Stimulated activated CD4-positive, alpha-beta T cell treated with anti-CD3 and anti-CD28 coated beads, Interleukin-15, amount 100 ng/mL, for 48 hours (primary cell): ENCODE results near the gene PEX16.

ENCODE experiments used
- DNase-seq, 2 donors: peaks; one replicate each; pipeline ENCODE4 v3.0.0-alpha.2; 2020; ENCODE audit warnings: low read depth in 2 of 2

PEX16 gene

DNA sequence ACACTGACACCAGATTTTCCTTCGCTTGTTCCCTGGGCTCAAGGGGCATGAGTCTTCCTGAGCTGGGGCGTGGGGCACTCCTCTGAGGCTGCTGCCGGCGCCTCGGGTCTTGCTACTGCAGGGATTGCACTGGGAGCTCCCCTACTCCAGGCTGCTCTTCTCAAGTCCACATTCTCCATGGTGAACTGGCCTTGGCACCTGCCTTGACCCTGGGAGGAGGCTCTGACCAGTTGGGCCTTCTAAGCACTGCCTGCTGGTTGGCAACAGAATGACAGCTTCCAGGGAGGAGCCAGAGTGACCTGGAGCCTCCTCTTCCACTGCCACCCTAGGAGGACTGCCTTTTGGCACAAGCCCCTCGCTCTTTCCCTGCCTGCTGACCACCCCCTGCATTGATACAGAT, 20.1 kb downstream of the PEX16 start:
- DNase-seq: no peak

DNA sequence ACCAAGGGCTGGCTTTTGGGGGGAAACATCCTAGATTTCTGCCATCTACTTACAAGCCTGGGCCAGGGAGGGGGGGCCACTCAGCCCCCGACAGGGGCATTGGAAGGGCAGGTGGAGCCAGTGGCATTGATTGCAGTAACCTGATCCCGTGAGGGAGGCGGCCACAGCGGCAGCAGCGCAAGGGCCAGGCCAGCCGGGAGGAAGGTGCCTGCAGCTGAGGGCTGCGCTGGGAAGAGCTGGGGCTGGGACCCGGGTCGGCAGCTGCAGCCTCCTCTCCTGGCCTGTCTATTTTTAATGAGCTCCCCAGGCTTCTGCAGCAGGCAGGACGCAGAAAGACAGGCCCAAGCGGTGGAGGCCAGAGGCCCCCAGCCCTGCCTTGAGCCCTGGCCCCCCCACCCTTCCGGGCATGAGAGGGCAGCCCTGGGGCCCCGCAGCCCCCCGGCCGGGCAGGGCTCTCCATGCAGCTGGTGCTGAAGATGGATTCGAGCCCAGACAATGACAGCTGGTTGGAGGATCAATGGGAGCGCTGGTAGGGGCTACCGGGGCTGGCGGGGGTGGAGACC, 21.2 kb downstream of the PEX16 start:
- DNase-seq: no peak

DNA sequence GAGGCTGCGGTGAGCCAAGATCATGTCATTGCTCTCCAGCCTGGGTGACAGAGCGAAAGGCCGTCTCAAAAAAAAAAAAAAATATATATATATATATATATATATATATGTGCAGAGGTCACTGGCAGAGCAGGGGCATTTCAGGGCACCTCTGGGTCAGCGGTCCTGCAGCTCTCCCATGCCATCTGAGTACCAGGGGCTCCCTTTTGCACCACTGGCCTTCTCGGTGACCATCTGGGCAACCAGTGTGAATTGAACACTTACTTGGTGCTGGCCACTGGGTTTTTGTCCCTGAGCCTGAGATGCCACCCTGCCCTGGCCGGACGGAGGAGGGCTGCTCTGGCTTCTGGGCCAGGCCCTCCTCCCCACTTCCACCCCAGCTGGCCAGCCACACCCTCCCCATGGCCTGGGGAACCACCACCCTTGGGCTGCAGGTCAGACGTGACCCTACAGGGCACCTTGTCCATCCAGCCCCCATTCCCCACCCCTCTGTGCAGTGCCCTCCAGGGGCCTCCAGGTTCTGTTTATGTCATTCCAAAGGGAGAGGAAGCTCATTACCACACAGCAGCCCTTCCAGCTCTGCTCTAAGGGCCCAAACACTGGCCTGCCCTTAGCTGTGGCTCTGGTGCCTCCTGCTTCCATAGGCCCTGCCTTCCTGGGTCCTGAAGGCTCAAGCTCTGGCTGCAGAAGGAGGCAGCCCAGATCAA, 22.0 kb downstream of the PEX16 start:
- DNase-seq: no peak

DNA sequence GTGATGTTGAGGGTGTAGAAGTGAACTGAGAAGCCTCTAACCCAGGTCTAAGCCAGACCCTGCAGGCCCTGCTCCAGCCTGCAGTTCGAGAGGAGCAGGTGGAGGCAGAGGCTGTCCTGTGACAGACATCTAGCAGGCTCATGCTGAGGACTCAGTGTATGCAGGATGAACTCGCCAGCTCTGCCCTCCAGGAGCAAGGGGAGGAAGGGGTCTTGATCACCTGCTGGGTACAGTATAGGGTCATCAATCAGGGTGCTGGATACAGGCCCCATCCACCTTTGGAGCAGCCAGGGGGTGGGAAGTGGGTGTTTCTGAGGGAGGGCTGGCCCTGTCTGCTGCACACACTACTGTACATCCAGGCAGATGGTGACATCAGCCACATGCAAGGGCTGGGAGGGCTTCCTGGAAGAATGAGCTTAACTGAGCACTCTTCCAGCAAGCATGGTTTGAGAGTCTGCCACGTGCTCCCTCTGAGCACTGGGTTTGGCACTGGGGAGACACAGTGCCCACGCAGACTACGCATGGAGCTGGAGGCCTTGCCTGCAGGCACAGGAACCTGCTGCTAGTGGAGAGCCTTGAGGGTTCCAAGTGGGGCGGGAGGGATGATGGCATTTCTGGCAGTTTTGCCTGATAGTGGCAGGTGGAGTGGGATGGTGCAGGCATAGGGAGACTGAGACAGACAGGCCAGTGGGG, 23.0 kb downstream of the PEX16 start:
- DNase-seq: no peak

DNA sequence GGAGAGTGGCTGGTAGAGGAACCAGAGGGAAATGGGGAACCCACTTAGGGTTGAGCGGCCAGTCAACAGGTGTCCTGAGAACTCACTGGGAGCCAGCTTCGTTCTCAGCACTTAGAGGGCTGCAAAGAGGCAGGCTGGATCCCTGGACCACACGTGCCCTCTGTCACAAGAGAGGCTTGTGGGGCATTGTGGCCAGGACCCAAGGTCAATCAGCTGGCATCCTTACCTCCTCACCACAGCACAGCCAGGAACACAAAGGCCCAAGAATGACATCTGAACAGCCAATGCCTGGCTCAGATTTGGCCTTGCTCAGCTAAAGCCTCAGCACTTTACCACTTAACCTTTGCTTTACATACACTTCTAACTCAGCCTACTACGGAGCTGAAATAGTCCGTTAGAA, 24.8 kb downstream of the PEX16 start:
- DNase-seq: no peak

DNA sequence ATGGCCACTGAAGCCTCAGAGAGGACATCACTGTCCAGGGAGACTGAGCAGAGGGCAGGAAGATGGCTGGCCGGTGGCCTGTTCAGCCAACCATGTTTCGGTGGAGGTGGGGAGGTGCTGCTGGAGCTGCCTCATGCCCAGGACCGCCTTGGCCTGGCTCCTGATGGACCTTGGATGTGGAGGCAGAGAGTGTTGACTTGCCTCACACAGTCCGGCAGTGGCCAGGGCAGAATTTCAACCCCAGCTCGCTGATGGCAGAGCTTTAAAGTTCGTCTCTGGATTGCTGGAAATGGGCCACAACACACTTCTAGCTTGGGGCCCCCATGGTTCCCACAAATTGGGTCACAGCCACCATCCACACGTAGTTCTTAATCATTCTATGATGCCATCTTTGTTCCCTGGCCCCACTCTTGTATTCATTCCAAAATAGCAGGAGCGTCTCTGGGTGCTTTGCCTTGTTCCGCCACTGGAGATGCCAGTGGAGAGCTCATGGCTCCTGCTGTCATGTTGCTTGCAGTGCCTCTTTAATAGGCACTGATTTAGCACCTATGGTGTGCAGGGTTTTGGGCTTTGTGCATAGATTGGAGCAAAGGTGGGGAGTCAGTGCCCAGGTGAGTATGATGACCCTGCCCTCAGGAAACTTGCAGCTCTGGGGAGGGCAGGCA, 26.7 kb downstream of the PEX16 start:
- no peak for DNase-seq

DNA sequence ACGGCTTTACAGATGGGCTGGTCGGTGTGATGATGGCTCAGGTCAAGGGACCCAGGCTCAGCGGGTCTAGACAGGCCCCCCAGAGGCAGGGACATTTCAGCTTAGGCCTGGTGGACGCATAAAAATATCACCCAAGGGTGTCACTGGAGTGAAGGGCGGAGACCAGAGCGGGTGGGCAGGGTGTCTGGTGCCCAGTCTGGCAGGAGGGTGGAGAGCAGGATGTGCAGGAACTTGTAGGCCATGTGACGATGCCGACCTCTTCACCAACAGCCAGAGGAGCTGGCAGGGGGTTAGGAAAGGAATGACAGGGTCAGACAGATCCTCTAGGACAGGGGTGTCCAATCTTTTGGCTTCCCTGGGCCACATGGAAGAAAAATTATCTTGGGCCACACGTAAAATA, 27.7 kb downstream of the PEX16 start:
- no peak for DNase-seq

DNA sequence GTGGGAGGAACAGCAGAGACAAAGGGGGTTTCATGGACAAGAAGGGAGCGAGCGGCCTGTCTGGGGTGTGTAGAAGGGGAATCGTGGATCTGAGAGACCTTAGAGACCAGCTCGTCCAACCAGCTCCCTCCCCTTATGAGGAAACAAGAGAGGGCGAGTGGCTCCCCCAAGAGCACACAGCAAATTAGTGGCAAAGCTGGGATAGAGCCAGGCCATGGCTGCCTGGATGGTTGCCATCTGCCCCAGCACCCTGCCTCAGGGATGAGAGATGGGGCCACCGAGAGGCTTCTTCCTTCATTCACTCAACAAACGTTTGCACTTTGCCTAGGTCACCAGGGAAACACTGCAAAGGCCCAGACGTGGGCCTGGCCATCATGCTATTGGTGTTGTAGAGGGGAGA, 28.1 kb downstream of the PEX16 start:
- no peak for DNase-seq

DNA sequence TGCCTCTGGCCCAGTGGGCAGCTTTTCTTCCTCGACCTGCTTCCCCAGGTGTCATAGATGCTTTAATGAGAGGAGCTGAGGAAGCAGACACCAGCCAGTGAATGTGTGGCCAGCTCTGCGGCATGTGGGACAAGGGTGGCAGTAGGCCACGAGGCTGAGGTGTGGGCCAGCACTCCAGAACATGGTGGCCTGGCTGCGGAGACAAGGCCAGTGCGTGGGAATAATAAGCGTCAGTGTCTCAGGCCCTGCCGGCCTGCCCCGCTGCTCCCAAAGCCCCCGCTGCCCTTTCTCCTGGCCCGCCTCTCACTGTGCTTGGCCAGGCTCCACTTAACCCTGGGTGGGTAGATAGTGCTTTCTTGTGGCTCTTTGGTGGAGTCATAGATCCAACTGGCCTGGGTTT, 30.1 kb downstream of the PEX16 start:
- DNase-seq: no peak

DNA sequence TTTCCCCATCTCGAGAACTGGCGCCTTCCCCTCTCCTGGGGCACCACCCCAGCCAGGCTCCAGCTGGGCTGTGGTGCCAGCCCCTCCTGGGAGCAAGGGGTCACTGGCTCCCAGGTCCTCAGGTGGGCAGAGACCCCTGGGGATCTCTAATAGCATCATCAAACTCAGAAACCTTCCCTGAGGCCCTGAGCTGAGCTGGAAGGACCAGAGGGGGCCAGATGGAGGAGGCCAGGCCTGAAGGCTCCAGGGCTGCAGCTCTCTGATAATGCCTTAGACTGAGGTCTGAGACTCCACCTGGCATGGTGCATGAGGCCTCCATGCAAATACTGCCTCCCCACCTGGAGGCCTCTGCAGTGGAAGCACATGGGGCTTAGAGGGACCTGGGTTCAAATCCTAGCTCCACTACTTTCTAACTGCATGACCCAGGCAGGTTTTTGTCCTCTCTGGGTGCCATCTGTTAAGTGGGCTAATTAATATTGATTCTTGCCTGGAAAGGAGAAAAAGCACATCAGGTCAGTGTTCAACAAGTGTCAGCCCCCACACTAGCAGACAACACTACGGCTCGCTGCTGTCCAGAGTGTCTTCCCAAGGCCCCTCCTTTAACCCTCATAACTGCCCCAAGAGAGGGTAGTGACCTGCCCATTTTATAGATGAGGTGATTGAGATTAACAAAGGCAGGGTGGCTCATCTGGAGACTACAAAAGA, 30.7 kb downstream of the PEX16 start:
- DNase-seq: no peak

DNA sequence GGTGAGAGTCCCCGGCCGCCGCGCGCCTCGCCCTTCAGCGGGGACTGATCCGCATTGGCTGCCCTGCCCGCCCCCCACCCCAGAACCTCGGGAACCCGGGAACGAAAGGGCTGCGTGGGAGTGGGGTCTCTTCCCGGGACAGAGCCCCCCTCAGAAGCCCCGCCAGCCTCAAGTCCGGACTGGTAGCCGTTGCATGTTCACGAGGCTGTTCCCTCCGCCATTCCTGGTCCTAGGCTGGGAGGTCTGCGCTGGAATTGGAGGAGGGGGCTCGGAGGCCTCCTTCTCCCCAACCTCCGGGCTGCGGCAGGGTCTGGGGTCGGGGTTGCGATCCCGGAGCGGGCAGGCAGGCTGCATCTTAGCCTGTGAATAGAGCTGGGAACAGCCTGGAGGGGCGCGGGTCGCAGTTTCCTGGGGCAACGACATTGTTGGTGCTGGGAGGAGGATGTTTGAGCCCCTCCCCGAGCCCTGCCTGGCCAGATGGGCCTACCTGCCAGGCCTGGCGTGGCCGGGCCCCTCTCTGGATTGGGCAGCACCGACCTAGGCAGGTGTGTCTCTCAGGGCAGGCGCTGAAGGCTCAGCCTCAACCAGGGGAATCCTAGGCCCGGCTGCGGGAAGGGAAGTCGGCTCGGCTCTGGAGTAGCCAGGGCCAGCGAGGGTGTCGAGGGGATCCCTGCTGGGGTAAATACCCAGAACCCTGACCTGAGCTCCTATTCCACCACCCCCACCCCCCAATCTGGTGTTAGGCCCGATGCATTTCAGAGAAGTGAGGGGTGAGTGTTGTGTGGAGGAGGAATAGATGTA, 31.6 kb downstream of the PEX16 start:
- DNase-seq: no peak

DNA sequence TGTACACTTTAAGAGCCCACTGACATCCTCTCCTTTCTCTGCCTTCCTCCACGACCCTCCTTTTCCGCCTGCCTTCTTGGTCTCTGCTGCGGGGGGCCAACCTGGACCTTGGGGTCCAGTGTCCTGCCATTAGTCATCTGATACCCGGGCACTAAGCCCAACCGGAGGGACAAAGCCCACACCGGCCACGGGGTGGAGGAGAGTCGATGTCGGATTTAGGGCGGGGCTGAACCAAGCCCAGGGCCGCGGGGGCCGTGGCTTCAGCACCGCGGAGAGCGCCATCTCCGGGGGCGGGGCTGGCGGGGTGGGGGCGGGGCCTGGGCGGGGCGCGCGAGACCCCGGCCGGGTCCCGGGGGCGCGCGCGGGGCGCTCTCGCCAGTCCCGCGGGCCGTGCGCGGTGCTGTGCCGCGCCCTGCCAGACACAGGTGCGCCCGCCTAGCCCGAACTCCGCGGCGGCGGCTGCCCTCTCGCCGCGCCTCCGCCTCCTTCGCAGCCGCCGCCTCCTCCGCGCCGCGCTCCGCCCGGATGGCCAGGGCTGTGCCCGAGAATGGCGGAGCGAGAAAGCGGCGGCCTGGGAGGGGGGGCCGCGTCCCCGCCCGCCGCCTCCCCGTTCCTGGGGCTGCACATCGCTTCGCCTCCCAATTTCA, 32.3 kb downstream of the PEX16 start, which contains the start of gene MAPK8IP1:
TSS of gene MAPK8IP1 (plus strand) at position 378 of the 647 bp plus-strand sequence. CDS start at position 548, 170 bp downstream.
- no peak for DNase-seq

DNA sequence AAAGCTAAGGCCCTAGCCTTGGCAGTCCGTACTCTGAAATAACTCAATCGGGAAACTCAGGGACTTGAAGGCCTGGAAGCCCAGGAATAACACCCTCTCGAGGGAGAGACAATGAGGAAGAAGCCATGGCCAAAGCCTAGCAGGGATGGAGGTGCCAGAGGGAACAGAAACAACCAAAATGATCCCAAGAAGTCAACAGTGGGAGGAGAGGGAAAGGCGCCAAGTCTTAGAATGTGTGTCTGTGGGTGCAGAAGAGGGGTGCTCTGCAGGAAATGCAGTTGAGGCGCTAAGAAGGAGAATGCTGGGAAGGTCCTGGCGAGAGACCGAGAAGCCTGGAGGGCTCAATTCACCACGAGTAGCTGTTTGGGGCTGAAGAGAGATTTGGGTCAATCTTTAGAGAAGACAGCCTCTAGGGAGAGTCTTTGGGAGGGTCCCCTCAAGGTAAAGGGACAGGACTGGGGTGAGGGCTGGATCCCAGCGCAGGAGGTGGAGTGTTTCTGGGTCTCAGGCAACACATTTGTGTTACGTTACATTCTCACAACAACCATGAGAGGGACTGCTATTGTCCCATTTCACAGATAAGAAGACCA, 33.0 kb downstream of the PEX16 start:
- no peak for DNase-seq

DNA sequence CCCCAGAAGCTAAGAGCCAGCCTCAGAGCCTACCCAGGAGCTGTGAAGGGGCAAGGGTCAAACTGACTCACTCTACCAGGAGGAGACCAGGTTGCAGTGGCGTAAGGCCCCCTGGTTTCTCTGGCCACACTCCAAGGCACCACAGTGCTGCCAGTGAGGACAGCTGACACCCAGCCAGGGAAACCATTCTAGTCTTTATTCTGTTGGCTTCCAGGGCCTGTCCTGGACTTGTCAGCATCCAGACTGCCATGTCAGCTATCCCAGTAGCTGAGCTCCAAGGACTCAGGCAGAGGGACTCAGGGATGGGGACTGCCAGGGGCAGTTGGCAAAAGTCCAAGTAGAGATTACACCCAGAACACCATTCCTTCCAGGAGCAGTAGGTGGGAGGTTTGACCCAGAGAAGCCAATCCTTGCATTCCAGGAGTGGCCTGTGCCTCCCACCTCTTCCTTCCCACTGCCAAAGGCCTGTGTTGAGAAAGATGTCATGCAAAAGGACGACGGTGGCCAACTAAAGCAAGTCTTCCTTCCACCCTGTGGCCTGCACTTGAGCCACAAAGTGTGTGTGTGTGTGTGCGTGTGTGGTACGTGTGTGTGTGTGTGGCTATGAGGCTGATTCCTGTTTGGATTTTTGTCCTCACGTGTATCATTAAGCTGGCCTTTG, 35.8 kb downstream of the PEX16 start:
- no peak for DNase-seq

DNA sequence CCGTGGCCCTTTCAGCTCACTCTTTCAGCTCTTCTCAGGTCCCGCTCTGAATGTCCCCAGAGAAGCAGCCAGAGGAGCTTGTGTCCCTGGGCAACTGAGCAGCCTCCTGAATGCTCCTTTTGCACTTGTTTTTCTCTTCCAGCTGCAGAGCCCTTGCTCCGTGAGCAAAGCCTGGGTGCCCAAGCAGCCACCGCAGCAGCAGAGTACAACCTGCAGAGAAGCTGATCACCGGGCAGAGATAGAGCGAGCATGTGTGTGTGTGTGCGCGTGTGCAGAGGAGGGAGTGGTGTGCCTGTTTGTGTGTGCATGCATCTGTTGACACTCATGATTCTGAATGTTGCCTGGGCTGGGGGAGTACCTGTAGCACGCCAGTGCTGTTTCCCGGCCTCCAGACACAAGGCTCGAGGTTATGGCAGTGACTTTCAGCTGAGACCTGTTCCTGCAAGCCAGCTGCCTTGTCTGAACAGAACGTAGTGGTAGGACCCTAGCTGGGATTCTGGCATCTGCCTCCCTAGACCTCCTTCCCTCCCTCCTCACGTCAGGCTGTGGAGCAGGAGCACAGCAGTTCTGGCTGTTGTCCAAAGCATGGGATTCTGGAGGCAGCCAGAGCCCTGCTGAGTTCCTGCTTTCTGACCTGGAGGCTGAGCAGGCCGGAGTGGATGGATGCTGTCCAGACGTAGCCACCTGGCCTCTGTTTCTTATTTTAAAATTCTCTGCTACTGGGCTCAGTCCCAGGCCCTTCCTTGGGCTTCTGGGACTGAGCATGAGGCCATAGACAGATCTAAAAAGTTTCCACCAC, 36.7 kb downstream of the PEX16 start:
- no peak for DNase-seq

DNA sequence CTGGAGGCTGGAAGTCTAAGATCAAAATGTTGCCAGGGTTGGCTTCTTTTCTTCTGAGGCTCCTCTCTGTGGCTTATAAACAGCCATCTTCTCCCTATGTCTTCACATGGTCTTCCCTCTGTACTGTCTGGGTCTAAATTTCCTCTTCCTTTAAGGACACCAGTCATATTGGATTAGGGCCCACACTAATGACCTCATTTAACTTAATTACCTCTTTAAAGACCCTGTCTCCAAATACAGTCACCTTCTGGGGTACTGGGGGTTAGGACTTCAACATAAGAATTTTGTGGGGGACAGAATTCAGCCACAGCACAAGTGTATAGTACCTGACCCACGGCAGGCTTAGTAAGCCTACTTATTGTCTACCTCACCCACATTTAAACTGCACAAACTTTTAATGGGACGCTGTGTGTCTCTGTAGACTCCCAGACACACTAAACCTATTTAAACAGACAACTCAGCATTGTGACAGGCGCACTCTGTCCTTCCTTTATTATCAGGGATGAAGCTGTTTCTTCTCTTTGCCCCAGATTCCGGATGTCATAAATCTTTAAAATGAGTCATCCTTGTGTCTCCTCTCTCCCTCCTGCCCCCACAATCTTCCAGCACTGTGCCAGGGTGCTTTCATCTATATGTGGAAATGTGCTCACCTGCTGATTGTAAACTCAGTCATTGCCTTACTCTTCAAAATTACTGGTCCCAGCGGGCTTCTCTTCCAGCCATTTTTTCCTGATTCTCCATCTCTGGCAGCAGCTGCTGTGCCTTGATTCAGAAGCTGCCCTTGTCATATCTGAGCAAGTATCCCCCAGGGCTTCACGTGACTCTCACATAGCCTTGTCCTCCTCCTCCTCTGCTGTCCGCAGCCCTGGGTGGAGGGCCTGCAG, 37.6 kb downstream of the PEX16 start:
- no peak for DNase-seq

DNA sequence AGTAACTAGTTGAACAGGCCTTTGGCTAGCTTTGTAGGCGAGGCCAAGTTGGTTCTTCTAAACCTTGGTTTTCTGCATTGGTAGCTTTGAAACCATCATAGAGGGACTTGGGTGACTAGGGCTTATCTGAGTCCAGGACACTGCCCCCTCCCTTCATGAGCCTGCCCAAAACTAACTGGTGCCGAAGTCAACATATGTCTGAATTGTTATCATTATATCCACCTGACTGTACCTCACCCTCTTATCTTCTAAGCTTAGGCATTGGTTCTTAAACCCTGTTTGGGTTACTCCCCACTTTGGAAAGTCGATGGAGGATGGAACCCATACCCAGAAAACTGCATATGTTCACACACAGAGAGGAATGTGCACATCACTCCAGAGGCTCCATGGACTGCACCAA, 39.8 kb downstream of the PEX16 start:
- DNase-seq: no peak

DNA sequence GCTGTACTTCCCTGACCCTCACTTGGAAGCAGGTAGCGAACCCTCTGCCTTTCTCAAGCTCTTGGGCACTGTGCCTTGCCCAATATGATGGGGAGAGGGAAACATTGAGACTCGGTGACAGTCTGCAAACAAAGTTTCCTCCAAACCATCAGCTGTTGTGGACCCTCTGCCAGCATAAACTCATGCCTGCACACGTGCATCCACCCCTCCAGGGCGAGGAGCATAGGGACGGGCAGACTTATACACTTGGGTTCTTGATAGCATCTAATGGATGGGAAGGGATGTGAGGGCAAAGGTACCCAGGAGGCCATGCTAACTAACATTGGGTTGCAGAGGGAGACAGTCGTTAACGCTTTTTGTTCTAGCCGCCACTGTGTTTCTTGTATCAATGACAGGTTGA, 40.5 kb downstream of the PEX16 start:
- DNase-seq: no peak
